NCI-H82 treated with DMSO at 0.1 percent for 48 hours (cell line): ENCODE data around the gene SEC61A2.

Experiments used
- DNase-seq: peaks from one replicate; lab custom pipeline; 2025; ENCODE audit not compliant: unreplicated experiment; lab: John Stamatoyannopoulos, UW

The SEC61A2 gene

GRCh38 chr10:12195603-12196506 lies 66.4 kb downstream of the SEC61A2 start, which contains the start of the genes CDC123 and NUDT5:
Gene CDC123 (plus strand): TSS chr10:12196188. CDS start chr10:12196246, 58 bp downstream.
Gene NUDT5 (minus strand): TSS chr10:12195891. CDS start chr10:12186291, 9,600 bp downstream.
- peak; percentile 64 for DNase-seq

DNA sequence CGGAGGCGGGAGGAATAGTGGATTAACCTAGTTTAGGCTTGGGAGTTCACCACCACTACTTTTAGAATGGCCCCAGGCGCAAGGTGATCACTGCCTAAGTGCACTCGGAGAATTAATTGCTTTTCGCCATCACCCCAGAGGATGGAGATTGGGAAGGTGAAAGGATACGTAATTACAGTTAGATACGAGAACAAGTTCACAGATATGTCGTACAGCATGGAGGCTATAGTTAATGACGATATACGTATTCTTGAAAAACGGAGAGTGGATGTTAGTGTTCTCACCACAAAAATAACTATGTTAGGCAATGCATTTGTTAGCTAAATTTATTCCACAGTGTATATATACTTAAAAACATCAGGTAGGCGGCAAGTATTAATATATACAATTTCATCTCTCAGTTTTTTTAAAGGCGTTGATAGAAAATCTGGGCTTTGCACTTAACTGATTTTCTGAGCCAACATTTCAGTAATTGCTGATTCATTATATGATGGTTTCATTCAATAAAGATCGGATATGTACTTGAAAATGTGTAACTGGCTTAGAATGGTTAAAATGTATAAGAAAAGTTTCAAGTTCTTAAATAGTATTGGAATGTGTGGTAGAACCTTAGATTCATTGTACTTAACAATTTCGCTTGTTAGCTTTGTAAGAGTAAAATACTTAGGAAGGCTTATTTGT lies 67.2 kb downstream of the SEC61A2 start:
- no peak for DNase-seq

DNA sequence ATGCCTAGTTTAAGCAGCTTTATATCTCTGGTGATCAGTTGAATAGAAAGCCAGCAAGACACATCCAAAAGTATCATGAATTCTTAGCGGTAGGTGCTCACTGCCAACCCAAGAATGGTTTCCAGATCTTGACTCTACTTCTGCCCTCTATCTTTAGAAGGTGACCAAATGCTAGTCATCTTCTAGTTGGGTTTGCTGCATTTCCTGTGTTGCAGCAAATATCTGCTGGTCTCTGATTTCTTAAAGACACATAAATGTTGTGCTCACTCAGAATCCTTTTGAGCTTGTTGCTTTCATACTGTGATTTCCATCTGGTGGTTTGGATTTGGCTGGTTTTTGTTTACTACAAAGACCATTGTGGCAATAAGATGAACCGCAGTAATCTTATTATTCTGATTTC lies 68.7 kb downstream of the SEC61A2 start:
- no peak for DNase-seq

DNA sequence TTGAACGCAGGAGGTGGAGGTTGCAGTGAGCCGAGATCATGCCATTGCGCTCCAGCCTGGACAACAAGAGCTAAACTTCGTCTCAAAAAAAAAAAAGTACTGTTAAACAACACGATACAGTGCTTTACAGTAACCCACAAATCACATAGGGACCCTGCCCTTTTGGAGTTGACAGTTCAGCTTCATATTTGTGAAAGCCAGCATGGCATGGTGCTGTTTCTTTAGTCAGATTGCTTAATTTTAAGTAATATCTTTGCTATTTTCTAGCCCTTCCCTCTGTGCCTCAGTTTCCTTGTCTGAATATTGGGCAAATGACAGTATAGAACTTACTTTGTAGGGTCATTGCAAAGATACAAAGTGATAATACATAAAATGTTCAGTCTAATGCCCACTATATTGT lies 71.4 kb downstream of the SEC61A2 start:
- DNase-seq: no peak

GRCh38 chr10:12201543-12201942 lies 72.1 kb downstream of the SEC61A2 start:
- DNase-seq: no peak

DNA sequence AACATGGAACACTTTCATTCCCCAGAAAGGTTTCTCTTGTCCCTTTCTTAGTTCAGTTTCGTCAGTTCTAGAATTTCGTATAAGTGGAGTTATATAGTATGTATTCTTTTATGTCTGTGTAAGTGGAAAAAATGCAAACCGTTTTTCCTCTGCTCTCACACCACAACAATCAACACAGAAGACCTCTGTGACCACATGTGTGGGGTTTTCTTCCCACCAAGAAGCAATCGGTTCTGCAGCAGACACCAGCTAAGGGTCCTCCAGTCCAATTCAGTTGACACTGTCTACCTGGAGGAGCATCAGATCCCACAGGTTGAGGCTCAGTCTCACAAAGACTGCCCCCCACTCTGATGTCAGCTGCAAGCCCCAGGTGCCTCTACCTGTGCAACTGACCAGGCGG lies 72.7 kb downstream of the SEC61A2 start:
- no peak for DNase-seq

DNA sequence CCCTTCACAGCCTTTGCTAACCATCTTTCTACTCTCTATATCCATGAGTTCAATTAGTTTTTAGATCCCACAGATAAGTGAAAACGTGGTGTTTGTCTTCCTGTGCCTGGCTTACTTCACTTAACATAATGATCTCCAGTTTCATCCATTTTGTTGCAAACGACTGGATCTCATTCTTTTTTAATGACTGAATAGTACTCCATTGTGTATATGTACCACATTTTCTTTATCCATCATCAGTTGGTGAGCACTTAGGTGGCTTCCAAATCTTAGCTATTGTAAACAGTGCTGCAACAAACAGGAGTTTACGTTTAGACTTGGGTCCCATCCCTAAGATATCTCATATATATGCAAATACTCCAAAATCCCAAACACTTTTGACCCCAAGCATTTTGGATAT lies 75.6 kb downstream of the SEC61A2 start:
- DNase-seq: no peak

- DNase-seq: no peak
Observed at GRCh38 chr10:12207114-12207513, 77.6 kb downstream of the SEC61A2 start.

GRCh38 chr10:12208460-12208859 lies 79.0 kb downstream of the SEC61A2 start:
- DNase-seq: no peak

DNA sequence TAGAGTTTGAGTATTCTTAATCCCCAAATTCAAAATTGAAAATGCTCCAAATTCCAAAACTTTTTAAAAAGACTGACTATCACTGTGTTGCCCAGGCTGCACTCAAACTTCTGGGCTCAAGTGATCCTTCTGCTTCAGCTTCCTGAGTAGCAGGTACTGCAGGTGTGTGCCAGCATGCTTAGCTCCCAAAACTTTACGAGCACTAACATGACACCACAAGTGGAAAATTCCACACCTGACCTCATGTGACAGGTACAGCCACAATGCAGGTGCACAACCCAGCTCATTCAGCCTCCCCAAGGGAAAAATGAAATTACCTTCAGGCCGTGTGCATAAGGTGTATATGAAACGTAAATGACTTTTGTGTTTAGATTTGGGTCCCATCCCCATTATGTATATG lies 83.0 kb downstream of the SEC61A2 start:
- DNase-seq: no peak

- no peak for DNase-seq
Observed at GRCh38 chr10:12213621-12214020, 84.1 kb downstream of the SEC61A2 start.

- no peak for DNase-seq
Observed at GRCh38 chr10:12214093-12214492, 84.6 kb downstream of the SEC61A2 start.

DNA sequence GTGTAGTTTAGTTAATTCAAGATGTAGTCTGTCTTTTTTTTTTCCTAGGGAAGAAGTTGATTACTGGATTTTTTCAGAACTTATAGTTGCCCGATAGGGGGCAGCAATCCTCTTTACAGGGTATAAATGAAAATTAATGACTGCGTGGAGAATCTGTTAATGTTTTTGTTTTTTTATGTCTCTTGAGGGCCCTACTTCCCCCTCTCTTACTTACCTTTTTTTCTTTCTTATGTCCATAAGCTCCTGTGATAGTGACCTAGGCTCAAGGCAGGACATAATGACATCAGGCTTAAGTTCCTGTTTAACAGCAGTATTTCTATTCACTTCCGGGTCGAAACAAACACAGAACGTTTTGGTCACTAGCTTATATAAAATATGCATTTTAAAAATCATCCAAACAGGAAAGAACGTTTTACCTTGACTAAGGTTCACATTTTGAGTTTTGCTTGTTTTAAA lies 85.3 kb downstream of the SEC61A2 start:
- DNase-seq: no peak
